Transverse colon (tissue), 4 donors: Measurements from ENCODE around the gene UBL4A. TPM values are rescaled to one million over a fixed set of nuclear protein-coding genes. Genes with fewer than 3 reads are reported as not detected.

Experiments
- DNase-seq: peaks from one replicate; pipeline ENCODE4 v3.0.0-alpha.2; 2019
- H3K27ac ChIP-seq, 4 donors: fragments of 200-600 bp; sonication (generic); 2 replicates each; pipeline ENCODE4 v1.5.1; 2016 to 2018; ENCODE audit warnings: inconsistent platforms in 4 of 4
- H3K27me3 ChIP-seq: fragments of 200-600 bp; sonication (generic); 2 replicates; pipeline ENCODE4 v1.5.1; 2017; ENCODE audit warnings: inconsistent platforms
- H3K36me3 ChIP-seq, 4 donors: fragments of 200-600 bp; sonication (generic); 2 replicates each; pipeline ENCODE4 v1.5.1; 2017 to 2019; ENCODE audit warnings: inconsistent platforms in 4 of 4
- H3K4me1 ChIP-seq, 4 donors: fragments of 200-600 bp; sonication (generic); 2 replicates each; pipeline ENCODE4 v1.5.1; 2017 to 2020; ENCODE audit warnings: inconsistent platforms in 4 of 4
- H3K4me3 ChIP-seq, 4 donors: fragments of 200-600 bp; sonication (generic); 1 replicate in 1 of 4; 2 replicates in 3 of 4; pipeline versions ENCODE4 v1.5.1 to v1.6.1; 2017 to 2019; ENCODE audit warnings: inconsistent platforms in 4 of 4
- H3K9me3 ChIP-seq, 2 donors: fragments of 200-600 bp; sonication (generic); 2 replicates each; pipeline ENCODE4 v1.5.1; 2017 to 2019; ENCODE audit warnings: inconsistent platforms in 2 of 2
- EP300 ChIP-seq: sonication (generic); formaldehyde crosslinking; IDR thresholded peaks from one replicate; pipeline ENCODE4 v1.6.1; 2017; ENCODE audit warnings: antibody characterized with exemption, low read depth
- POLR2A ChIP-seq: fragments of 450-650 bp; IDR thresholded peaks from one replicate; pipeline ENCODE4 v1.6.1; 2016; ENCODE audit warnings: antibody characterized with exemption, mild to moderate bottlenecking, moderate library complexity
- POLR2AphosphoS5 ChIP-seq, 3 donors: sonication (generic); formaldehyde crosslinking; IDR thresholded peaks; one replicate each; pipeline ENCODE4 v1.6.1; 2016; ENCODE audit warnings: antibody characterized with exemption in 3 of 3
- WGBS, 2 donors: methylation state at CpG; one replicate each; pipeline ENCODE4 v1.1.5; 2018; ENCODE audit warnings: low coverage in 1 of 2; 5-methylcytosine and 5-hydroxymethylcytosine counted together
- in situ Hi-C, 4 donors: fragments of 200-750 bp; cut with MboI; loops; one replicate each; pipeline versions ENCODE4 v1.15.0 to v1.15.1; 2017; ENCODE audit warnings: low sequenced_read_pairs in 3 of 4, low pct_ligation_motif_present in 1 of 4, low pct_unique_long_range_greater_than_20kb in 1 of 4
- intact Hi-C: fragments of 100-400 bp; cut with DNase I; formaldehyde crosslinking; loops from one replicate; pipeline ENCODE4 v1.15.1; 2023; ENCODE audit warnings: low total_unique reads
- total RNA-seq, 4 donors: library from RNA; depleted of rRNA; stranded (reverse); fragments of >200 nt; gene quantifications; one replicate each; pipeline ENCODE4 v1.1.0, GENCODE V29; 2016
- TF ChIP-seq, protein P1 (sequence below), 5 experiments: fragments of 200-600 bp in 3 of 5; fragments of 450-650 bp in 2 of 5; sonication (generic) in 3 of 5; IDR thresholded peaks; 1 replicate in 2 of 5; 2 replicates in 3 of 5; pipeline ENCODE4 v1.5.1; 2016 to 2017; ENCODE audit warnings: antibody characterized with exemption in 5 of 5, inconsistent platforms in 3 of 5, mild to moderate bottlenecking in 2 of 5, moderate library complexity in 1 of 5

Gene UBL4A
- total RNA-seq, 4 donors from 2014 or later, result 19.9 to 50.7 (median 42.7) TPM

DNA sequence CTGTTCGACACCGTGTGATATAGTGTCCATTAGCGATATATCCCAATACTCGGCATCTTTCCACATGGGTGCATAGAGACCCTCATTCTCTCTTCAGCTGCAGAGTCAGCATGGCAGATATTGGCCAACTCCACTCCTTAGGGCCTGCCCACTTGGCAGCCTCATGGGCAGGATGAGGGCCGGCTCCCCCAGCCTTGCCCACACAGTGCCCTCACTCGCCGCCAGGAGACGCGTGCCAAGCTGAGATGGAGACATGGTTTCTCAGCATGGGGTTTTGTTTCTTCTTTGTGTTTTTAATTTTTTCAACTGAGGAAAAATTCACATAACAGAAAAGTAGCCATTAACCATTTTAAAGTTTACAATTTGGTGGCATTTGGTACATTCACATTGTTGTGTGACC is 33.6 kb downstream of the UBL4A start:
- no peak for DNase-seq
- intact Hi-C loops, result loop anchor here (5.0 kb wide), 1 partner anchor 46 kb away; the partner anchor contains the start of gene DNASE1L1
- H3K36me3 ChIP-seq, result no peaks in the 10 kb centered on the region

DNA sequence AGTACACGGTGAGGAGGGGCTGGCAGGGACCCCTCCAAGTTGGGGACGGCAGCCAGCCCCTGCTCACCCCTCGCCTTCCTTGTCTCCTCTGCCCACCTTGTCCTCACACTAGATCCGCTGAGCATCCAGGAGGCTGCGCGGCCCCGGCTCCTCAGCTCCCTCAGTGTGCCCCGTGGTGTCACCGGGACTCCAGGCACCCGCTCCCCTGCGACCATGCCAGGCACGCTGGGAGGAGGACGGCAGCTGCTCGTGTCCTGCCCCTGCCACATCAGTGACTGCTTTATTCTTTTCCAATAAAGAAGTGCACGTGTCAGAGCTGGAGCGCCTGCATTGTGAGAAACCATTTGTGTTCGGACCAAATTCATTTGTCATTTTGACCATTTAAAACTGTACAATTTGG is 36.1 kb downstream of the UBL4A start:
- Histone ChIP-seq H3K27me3 (no peaks in the 10 kb centered on the region), H3K36me3 (no peaks in the 10 kb centered on the region), H3K4me1 (peaks cover 0 to 5% (median under 1%) of the 10 kb centered on the region in 4 donors), H3K27ac (no peak overlapping the region), H3K9me3 (no peaks in the 10 kb centered on the region), H3K4me3 (no peak overlapping the region)
- 89% methylated on average over 17 of the region's 17 CpGs; no CpG with 5 or more reads in 1 of the 2 donors for WGBS, 2 donors
- in situ Hi-C loops (no loop called here), intact Hi-C loops (loop anchor here (5.0 kb wide), 1 partner anchor 43 kb away; the partner anchor contains the start of gene DNASE1L1)
- no peak for TF ChIP-seq POLR2A
- TF ChIP-seq, protein P1, sequence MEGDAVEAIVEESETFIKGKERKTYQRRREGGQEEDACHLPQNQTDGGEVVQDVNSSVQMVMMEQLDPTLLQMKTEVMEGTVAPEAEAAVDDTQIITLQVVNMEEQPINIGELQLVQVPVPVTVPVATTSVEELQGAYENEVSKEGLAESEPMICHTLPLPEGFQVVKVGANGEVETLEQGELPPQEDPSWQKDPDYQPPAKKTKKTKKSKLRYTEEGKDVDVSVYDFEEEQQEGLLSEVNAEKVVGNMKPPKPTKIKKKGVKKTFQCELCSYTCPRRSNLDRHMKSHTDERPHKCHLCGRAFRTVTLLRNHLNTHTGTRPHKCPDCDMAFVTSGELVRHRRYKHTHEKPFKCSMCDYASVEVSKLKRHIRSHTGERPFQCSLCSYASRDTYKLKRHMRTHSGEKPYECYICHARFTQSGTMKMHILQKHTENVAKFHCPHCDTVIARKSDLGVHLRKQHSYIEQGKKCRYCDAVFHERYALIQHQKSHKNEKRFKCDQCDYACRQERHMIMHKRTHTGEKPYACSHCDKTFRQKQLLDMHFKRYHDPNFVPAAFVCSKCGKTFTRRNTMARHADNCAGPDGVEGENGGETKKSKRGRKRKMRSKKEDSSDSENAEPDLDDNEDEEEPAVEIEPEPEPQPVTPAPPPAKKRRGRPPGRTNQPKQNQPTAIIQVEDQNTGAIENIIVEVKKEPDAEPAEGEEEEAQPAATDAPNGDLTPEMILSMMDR (IDR thresholded peaks at IDR 0.05), result no peak
- TF ChIP-seq POLR2AphosphoS5 (IDR thresholded peaks at IDR 0.05), result no peak
- no peak for TF ChIP-seq EP300
- no peak for DNase-seq

More for the DNA sequence above, 33.6 kb downstream of the UBL4A start:
- no peaks in the 10 kb centered on the region for H3K27me3 ChIP-seq
- no peaks in the 10 kb centered on the region for H3K4me1 ChIP-seq
- no peak overlapping the region for H3K27ac ChIP-seq
- H3K9me3 ChIP-seq, result no peaks in the 10 kb centered on the region
- in situ Hi-C loops, result no loop called here
- TF ChIP-seq POLR2AphosphoS5 (IDR thresholded peaks at IDR 0.05), result no peak
- no peak for TF ChIP-seq POLR2A
- no peak for TF ChIP-seq EP300
- TF ChIP-seq, protein P1 (IDR thresholded peaks at IDR 0.05), result no peak
- no peak overlapping the region for H3K4me3 ChIP-seq
- WGBS, 2 donors, result 83% methylated on average over 9 of the region's 9 CpGs; no CpG with 5 or more reads in 1 of the 2 donors

DNA sequence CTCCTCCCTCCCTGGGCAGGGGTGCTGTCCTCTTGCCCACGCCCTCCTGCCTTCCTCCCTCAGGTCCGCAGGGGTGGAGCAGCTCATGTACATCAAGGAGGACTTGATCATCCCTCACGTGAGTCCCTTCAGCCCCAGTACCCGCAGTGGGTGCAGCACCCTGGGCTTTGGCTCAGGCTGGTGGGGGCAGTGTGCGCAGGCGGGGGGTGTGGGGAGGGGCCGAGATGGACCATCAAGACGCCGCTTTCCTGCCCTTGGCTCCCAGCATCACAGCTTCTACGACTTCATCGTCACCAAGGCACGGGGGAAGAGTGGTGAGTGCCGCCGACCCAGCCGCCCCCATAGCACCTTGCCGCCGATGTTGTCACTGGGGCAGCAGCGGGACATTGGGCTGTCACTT is 36.8 kb downstream of the UBL4A start:
- Histone ChIP-seq H3K4me3 (no peak overlapping the region), H3K27me3 (no peaks in the 10 kb centered on the region), H3K4me1 (peaks cover 0 to 12% (median 7%) of the 10 kb centered on the region in 4 donors), H3K9me3 (no peaks in the 10 kb centered on the region), H3K27ac (no peak overlapping the region), H3K36me3 (no peaks in the 10 kb centered on the region)
- no peak for TF ChIP-seq POLR2AphosphoS5 (IDR thresholded peaks at IDR 0.05)
- in situ Hi-C loops, result no loop called here
- WGBS, 2 donors, result 91% methylated on average over 18 of the region's 18 CpGs; no CpG with 5 or more reads in 1 of the 2 donors
- intact Hi-C loops, result loop anchor here (5.0 kb wide), 1 partner anchor 42 kb away; the partner anchor contains the start of gene DNASE1L1
- DNase-seq, result no peak

DNA sequence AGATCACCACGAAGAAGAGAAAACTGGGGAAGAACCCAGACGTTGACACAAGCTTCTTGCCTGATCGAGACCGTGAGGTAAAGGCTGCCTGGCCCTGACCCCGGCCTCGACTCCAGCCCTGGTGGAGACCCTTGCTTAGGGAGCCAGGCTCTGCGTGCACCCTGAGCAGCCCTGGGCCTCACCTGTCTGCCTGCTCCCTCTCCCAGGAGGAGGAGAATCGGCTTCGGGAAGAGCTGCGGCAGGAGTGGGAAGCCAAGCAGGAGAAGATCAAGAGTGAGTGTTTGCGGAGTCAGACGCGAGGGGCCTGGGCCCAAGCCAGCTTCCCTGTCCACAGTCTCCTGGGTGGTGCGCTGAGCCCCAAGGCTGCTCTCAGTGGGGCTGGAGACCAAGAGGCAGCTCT is 37.9 kb downstream of the UBL4A start:
- Histone ChIP-seq H3K36me3 (no peaks in the 10 kb centered on the region), H3K27me3 (no peaks in the 10 kb centered on the region), H3K27ac (no peak overlapping the region), H3K9me3 (no peaks in the 10 kb centered on the region), H3K4me3 (no peak overlapping the region), H3K4me1 (peaks cover 0 to 16% (median 8%) of the 10 kb centered on the region in 4 donors)
- intact Hi-C loops, result no loop called here
- TF ChIP-seq EP300 (no peak), POLR2AphosphoS5 (IDR thresholded peaks at IDR 0.05) (no peak), POLR2A (no peak)
- TF ChIP-seq, protein P1 (IDR thresholded peaks at IDR 0.05), result no peak
- no peak for DNase-seq
- in situ Hi-C loops, result no loop called here
- WGBS, 2 donors, result 90 to 100% methylated on average over 3 to 14 of the region's 14 CpGs

DNA sequence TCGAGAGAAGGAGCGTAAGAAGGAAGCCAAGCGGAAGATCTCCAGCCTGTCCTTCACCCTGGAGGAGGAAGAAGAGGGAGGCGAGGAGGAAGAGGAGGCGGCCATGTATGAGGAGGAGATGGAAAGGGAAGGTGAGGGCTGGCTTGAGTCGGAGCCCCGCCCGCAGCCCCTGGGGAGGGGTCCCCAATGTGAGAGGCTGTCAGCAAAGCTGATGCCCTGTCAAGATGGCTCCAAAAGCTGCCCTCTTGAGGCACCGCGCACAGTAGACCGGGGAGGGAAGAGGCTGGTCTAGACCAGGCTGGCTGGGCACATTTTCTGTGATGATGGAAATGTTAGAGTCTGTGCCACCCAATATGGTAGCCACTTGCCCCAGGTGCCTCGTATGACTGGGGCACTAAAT is 40.0 kb downstream of the UBL4A start:
- Histone ChIP-seq H3K4me3 (no peak overlapping the region), H3K27ac (no peak overlapping the region), H3K27me3 (no peaks in the 10 kb centered on the region), H3K36me3 (no peaks in the 10 kb centered on the region), H3K9me3 (no peaks in the 10 kb centered on the region), H3K4me1 (peaks cover 0 to 17% (median 8%) of the 10 kb centered on the region in 4 donors)
- no peak for DNase-seq
- intact Hi-C loops, result no loop called here
- WGBS, 2 donors, result 92% methylated on average over 12 of the region's 12 CpGs; no CpG with 5 or more reads in 1 of the 2 donors
- in situ Hi-C loops, result no loop called here
- no peak for TF ChIP-seq POLR2AphosphoS5 (IDR thresholded peaks at IDR 0.05)
- no peak for TF ChIP-seq EP300
- TF ChIP-seq POLR2A, result no peak
- TF ChIP-seq, protein P1 (IDR thresholded peaks at IDR 0.05), result no peak
